Stimulated activated naive CD4-positive, alpha-beta T cell (primary cell): ENCODE measurements around the gene ARHGAP4.

Source experiments
- DNase-seq, 6 experiments: peaks; one replicate each; lab custom pipeline; 2025; lab: John Stamatoyannopoulos, UW

The ARHGAP4 gene

DNA sequence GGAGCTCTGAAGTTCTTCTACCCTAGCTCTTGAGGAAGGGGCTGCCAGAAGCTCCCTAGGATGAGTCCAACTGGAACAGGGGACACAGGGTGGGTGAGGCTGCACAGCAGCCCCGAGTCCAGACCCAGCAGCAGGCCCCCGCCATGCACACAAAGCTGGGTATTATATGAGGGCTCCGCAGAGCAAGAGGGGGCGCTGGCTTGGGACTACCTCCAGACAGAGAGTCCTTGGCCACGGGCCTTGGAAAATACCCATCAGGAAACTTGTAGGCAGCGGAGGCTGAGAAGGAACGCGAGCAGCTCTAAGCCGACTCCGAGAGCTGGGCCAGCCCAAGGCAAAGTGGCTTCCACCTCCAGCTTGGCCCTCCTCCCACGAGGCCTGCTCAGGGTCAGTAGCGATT, 37.5 kb upstream of the ARHGAP4 start:
- DNase-seq, result no peak

DNA sequence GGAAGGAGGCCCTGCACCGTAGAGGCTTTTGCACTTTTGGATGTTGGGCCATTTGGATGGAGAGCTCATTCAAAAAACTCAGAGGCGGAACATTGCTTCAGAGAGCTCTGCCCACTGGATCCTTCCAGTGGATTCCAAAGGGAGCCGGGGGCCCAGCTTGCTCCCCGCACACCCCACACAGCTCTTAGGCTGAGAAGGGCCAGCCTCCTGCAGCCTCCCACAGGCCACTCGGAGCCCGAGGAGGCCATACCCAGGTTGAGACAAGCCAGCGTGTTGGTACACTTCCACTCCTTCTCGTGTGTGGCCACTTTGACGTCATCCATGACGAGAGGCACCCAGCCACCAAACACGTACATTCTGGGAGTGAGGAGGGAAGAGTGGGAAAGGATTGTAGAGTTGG, 35.2 kb upstream of the ARHGAP4 start:
- no peak for DNase-seq

DNA sequence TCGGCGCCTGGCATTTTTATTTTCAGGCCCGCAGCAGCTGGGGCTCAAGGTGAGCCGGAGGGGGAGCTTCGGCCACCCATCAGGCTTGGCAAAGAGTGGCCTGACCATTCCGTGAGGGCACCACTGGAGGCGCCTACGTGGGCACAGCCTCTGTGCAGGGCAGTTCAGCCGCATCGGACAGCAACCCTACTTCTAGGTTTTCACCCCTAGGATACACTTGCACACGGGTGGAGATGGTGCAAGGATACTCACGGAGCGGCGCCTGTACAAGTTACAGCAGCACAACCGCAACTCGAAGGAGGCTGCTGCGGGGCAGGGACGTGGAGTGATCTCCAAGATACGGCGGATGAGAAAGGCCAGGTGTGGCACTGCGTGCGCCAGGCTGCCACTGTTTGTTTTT, 34.7 kb upstream of the ARHGAP4 start:
- DNase-seq, result no peak

DNA sequence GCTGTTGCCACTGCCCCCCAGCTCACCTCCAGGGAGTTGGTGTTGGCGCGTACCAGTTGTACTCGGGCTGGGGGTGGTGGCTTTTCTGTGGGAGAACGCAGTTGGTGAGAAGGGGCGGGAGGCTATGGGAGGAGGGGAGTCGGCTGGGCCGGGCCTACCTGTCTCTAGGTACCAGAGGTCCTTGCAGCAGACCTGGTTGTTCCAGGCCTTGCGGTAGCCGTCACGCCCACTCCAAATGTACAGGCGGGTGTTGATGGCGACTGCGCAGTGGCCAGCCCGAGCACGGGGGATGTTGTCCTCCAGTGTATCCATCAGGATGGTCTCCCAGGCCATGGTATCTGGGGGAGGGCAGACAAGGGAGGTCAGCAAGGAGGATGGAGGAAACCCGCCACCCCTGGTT, 34.0 kb upstream of the ARHGAP4 start:
- no peak for DNase-seq

DNA sequence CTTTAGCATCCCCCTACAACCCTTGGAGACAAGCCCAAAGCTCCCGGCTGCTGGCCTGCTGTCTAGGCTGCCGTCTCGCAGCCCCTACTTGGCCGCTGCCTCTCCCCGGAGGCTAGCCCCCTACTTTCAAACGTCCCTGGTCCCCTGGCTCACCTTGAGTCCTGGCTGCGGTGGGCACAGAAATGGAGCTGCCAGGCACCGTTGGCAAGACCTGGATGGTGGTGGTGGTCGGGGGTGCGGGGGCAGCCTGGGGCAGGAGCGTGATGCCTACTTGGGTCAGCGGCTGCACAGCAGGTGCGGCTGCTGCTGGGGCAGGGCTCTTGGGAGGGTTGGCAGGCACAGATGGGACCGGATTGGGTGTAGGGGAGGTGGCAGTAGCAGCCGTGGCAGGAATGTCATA, 33.6 kb upstream of the ARHGAP4 start:
- no peak for DNase-seq

DNA sequence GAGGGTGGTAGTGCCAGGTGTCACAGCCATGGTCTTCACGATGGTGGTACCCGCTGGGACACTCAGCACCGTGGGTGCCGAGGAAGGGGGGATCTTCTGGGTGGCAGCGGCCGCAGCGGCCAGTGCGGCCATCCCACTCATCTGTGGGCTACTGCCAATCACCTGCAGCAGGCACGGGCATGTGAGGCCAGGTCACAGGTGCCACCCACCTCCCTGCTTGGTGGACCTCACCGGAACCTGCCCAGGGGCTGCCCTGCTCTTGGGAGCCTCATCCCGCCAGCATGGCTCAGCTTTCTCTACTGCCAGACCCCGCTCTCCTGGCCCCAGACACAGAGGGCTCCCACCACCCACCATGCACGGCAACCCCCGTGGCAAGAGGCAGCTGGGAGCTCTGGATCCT, 32.5 kb upstream of the ARHGAP4 start:
- no peak for DNase-seq

DNA sequence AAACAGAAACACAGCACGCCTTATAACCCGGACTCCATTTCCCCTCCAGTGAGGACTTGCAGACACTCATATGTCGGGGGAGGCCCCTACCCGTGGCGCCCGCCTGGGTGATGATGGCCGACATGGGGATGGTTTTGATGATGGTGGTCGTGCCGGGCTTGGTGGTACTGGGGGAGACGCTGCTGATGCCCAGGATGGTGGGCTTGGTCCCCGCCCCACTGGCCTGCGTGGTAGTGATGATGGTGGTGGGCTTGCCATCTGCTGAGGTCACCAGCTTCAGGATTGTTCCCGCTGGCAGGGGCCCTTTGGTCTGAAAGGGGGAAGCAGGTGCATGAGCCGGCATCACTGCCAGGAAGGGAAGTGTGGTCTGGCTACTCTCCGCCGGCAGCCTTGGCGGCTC, 31.2 kb upstream of the ARHGAP4 start:
- DNase-seq, result no peak

DNA sequence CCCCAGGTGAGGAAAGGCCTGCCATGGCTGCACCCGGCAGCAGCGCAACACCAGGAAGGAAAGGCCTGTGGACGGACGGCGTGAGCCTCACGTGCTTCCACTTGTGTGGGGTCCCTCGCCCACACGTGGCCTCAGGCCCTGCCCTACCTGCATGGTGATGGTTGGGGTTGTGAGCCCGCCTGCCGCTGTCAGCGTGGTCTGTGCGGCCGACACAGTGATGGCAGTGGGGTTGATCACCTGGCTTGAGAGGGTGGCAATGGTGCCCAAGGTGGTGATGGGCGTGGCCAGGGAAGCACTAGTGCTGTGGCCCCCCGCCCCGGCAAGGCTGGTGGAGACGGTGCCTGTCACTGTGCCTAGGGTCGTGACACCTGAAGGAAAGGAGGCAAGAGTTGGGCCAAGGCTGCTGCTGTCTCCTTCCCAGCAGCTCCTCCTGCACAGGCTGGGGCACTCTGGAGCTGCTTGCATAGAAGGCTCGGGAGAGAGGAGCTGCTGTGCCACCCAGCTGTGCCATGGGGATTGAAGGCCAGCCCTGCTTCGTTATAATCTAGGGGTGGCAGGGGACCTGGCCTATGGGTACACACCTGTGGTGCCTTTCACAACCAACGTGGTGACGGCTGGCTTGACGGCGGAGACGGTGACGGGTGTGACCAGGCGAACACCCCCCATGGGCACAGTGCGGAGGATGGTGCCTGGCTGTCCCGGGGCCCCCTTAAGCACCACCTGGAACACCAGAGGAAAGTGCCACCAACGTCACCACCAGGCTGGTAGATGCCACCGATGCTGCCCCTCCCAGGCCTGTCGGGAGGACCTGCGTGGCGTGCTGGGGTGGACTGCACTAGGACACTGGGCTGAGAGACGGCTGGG, 30.2 kb upstream of the ARHGAP4 start:
- no peak for DNase-seq

DNA sequence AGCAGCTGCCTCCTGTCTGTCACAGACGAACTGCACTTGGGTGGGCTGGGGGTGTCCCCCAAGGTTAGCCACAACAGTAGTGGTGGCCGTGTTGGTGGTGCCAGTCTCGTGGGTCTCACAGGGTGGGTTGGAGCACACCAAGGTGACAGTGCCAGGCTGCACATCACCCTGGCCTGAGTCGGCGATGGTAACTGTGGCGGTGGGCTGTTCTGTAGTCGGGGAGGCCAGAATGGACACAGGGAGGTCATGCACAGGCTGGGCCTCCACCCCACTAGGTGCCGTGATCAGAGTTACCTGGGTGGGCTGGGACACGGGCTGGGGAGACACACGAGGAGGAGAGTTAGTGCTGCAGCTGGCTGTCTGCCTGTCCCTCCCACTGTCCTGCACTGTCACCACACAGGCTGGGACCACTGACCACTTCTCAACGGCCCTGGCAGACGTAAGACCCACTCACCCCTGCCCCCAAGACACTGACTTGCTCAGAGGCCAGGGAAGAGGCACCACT, 29.2 kb upstream of the ARHGAP4 start:
- no peak for DNase-seq

DNA sequence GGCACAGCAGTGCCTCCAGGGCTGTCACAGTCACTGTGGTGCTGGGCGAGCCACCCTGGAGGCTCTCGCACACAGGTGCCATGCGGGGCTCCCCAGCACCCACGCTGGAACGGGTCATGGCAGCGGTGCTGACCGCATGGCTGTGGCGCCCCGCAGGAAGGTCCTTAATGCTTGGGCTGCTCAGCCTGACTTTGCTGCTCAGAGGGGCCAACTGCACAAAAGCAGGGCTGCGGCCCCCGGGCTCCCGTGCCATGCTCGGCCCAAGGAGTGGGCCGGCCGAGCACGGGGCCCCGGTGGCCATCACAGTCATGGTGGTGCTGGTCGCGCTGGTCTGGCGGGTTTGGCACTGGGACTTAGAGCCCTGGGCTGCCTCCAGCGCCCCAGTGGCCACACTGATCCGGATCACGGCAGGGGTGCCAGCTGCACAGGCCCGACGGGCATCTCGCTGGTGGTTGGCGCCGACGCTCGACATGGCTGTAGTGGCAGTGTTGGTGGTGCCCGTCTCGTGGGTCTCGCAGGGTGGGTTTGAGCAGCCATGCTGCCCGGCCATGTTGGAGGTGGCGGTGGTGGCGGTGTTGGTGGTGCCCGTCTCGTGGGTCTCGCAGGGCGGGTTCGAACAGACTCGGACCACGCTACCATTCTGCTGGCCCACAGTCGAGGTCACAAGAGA, 28.6 kb upstream of the ARHGAP4 start:
- DNase-seq, result no peak

DNA sequence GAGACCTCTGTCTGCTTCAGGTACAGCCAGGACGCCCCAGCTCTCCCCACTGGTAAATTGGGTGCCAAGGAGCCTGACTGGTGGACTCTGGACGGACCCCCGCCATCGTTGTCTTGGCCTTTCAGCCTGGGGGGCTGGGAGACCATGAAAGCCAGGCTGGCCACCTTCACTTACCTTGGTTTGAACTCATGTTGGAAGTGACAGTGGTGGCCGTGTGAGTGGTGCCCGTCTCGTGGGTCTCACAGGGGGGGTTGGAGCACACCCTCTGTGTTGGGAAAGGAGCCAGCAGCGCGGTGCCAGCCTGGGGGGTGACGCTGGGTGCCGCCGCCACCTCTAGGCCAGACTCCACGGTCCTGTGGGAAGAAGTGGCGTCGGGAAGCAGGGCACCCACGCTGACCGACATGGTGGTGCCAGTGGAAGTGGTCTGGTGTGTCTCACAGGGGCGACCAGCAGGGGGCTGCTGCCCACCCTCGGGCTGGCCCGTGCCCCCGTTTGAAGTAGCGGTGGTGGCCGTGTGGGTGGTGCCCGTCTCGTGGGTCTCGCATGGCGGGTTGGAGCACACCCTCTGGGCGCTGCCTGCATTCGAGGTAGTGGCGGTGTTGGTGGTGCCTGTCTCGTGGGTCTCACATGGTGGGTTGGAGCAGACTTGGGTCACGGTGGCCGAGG, 28.0 kb upstream of the ARHGAP4 start:
- DNase-seq, result no peak

DNA sequence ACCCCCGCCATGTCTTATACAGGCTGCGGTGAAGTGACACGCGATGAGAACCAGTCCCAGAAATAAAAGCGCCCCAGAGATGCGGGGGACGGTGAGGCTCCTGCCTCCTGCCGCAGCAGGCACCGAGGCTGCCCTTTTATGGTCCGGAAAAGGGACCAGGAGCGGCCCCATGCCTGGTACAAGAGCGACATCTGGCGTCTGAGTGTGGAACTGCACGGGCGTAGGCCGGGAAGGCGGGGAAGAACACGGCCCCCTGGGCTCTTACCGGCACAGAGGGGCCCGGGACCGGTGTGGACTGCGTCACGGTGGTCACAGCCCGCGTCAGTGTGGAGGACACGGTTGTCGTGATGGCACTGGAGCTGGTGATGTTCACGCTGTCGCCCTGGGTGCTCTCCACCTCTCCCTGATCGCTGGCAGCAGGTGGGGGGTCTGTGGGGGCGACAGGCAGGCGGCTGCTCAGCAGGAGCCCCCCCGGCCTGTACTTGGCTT, 27.3 kb upstream of the ARHGAP4 start:
- DNase-seq, result peak; percentile 48 to 84 (median 72)

DNA sequence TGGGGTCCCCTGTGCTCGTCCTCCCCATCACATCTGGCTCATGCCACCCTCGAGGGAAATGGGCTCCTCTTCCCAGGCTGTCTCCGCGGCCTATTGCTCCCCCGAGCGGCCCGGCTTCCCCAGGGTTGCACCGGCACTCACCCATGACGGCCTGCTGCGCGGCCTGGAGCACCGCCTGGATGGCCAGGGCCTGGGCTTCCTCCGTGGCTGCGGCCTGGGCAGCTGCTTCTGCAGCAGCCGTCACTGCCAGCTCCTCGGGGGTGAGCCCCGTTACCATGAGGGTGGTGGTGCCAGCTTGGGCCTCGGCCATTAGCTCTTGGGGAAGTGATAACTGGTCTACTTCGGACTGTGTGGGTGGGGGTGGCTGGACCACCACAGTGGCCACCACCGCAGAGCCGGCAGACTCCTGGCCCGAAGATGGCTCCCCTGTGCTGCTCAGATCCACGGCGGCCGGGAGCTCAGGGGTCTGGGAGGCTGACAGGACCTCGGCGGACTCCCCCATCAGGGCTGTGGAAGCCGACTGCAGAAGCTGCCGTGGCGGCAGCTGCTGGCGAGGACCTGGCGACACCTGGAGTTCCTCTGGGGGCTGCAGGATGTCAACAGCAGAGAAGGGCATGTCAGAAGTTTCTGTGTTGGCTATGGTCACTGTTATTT, 26.4 kb upstream of the ARHGAP4 start:
- DNase-seq, result no peak

DNA sequence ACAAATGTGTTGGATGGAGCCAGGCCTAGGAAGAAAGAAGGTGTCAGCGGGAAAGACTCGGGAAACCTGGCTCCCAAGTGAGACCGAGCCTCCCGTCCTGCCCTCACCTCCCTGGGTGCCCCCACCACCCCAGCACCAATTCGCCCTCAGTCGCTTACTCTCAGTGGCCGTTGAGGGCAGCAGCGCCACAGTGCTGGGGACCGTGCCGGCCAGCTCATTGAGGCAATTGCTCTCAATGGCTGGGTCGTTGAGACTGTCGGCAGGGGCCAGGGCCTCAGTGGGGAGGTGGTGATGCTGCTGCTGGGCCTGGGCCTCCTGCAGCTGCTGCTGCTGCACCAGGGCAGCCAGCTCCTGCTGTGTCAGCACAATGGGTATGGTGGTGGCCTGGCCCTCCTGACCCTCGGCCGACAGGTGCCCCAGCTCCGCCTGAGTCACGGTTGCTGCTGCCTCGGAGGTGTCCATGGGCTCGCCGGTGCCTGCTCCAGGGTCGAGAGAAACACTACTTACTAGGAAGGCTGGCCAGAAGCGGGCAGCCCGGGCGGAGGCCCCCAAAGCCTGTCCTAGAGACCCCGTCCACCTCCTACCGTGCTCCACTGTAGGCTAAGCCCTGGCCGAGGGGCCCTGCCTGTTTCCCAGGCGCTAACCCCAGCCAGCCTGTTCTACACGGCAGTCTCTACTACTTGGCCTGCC, 25.8 kb upstream of the ARHGAP4 start:
- no peak for DNase-seq

DNA sequence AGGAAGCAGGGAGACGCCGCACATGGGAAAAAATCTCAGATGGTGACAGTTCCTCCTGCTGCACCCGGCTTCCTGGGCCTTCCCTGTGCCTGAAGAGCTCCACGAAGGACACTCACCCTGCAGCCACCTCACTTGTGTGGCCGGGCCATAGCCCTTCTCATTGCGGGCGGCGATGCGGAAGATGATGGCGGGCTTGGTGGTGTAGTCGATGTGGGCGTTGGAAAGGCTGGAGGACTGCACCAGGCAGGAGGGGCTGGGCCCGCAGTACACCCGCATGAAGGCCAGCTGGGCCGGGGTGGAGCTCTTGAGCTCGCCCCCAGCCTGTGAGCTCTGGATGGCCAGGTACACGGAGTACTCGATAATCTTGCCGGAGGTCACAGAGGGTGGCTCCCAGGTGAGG, 24.1 kb upstream of the ARHGAP4 start:
- no peak for DNase-seq

DNA sequence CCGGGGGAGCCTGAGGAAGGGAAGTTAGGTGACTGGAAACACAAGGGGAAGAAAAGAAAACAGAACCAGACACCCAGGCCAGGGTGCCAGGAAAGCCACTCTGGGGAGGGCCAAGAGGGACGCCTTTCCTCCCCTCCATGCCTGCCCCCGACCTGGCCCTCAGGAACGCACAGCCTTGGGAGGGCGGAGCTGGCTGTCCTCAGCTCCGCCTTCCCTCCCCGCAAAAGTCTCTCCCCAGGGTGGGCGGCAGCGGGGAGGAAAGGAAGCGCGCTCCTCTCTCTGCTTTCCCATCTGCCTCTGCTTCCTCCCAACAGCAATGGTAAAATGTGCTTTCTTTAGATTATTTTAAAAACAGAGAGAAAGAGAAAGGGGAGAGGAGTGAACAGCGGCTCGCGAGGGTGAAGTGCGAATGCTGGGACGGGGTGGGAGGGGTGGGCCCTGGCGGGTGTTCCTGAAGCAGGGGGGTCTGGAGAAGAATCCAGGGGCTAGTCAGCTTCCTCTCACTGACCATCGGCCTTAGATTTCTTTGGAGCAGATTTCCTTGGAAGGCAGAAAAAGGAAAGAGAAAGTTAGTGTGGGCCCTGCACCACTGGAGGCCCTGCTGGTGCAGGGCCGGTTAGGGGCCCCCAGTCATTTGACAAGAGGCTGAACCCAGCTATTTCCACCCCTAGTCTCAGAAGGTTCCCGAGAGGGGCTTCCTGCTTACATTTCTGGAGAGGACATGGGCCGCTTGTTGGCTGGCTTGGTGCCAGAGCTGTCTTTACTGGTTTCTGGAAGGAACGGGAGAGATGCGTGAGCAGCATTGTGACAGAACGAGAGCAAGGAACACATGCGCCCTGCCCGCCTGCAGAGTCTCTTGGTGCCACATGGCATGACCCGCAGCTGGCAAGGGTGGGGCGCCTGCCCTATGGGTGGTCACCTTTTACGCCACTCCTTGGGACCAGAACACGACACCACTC, 23.1 kb upstream of the ARHGAP4 start:
- no peak for DNase-seq

DNA sequence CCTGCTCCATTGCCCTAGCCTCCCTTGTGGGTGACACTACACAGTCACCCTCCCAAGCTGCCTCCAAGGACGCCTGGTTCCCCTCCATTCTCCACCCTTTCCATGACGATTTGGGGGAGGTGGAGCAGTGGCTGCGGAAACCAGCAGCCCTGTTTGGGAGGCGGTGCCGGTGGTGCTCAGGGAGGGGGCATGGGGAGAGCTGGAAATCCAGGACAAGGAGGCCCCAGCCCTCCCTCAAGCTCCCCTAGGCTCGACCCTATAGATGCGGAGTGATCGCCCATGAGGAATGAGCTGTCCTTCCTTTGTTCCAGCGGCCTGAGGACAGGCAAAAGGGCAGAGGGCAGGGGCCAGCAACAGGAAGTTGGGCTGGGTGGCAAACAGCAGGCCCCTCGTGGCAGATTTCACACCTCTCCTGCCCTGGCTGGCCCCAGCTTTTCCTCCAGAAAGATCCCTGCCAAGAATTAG, 22.0 kb upstream of the ARHGAP4 start:
- DNase-seq, result no peak

DNA sequence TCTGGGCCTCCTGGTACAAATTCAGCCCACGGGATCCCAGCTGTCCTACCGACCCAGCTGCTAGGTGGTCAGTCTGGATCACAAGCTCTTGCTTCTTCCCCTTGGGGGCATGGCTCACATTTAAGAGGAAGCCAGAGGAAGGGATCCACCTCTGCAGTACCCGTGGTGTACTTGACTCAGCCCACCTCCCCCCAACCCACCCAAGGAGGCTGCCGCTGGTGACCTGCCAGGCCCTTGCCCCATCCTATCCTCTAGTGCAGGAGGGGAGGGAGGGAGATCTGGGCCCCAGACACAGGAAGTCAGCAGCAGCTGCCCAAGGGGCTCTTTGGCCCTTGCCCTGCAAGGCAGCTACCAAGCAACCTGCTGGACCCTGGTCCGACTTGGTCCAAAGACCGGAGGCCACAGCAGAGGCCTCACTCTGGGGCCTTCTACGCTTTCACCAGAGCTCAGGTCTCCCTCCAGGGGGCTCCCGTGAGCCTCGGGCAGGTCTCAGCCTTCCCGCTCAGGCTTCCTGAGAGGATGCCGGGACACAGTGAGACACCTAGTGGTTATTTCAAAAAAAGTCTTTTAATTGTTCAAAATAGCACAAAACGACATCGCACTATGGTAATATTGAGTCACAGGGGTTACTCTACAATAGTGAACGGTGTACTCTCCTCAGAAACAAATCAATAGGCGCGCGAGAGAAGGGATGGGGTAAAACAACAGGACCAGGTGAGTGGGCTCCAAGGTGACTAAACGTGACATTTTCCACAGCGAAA, 21.1 kb upstream of the ARHGAP4 start:
- peak; percentile 63 to 81 (median 68) for DNase-seq
